Measurements from ENCODE around the gene ATP5ME.

Gene ATP5ME

GRCh38 chr4:632196-632790 is 41.8 kb downstream of the ATP5ME start:
- no peak for DNase-seq

- no peak for DNase-seq
Observed at GRCh38 chr4:630656-631055, 43.4 kb downstream of the ATP5ME start.

- DNase-seq, result no peak
Observed at GRCh38 chr4:629915-630641, 44.0 kb downstream of the ATP5ME start.

GRCh38 chr4:629636-629914 is 44.5 kb downstream of the ATP5ME start:
- no peak for DNase-seq

- DNase-seq, result no peak
Observed at GRCh38 chr4:628821-629635, 45.0 kb downstream of the ATP5ME start.

GRCh38 chr4:628311-628741 is 45.8 kb downstream of the ATP5ME start:
- DNase-seq, result no peak

- DNase-seq, result no peak
Observed at GRCh38 chr4:627347-628125, 46.5 kb downstream of the ATP5ME start.

GRCh38 chr4:626201-627091 is 47.6 kb downstream of the ATP5ME start:
- no peak for DNase-seq

- no peak for DNase-seq
Observed at GRCh38 chr4:625631-626161, 48.4 kb downstream of the ATP5ME start.

- DNase-seq, result no peak
Observed at GRCh38 chr4:624705-625590, 49.1 kb downstream of the ATP5ME start, which contains the start of gene PDE6B. PDE6B (plus strand) TSS chr4:625573; CDS start chr4:625627, 54 bp downstream.

GRCh38 chr4:623914-624566 is 50.0 kb downstream of the ATP5ME start:
- DNase-seq, result no peak

- DNase-seq, result no peak
Observed at GRCh38 chr4:622996-623913, 50.8 kb downstream of the ATP5ME start.
